ENCODE data around the gene LPO. TPM values are rescaled to one million over a fixed set of nuclear protein-coding genes. Genes with fewer than 3 reads are reported as not detected.

Gene LPO
- not detected for total RNA-seq
- long read RNA-seq = 0 reads

- no peak for DNase-seq (ENCODE audit: missing footprints)
- intact Hi-C loops (cut with DNase I) = no loop called here
- ATAC-seq = no peak
Observed at GRCh38 chr17:58238147-58238634, at the start of gene LPO. LPO (plus strand) TSS chr17:58238584; CDS start chr17:58242980, 4,396 bp downstream.

GRCh38 chr17:58189436-58190146, 48.8 kb upstream of the LPO start:
- DNase-seq (ENCODE audit: missing footprints) (no peak), ATAC-seq (peak; percentile 58)
- intact Hi-C loops (cut with DNase I) = no loop called here

- DNase-seq (ENCODE audit: missing footprints) (no peak), ATAC-seq (no peak)
- intact Hi-C loops (cut with DNase I) = no loop called here
Observed at GRCh38 chr17:58191241-58191896, 47.0 kb upstream of the LPO start.

GRCh38 chr17:58192612-58193011, 45.8 kb upstream of the LPO start, which contains the start of gene EPX:
EPX (plus strand) TSS chr17:58192726; CDS start chr17:58192847, 121 bp downstream.
- intact Hi-C loops (cut with DNase I) = no loop called here
- no peak for DNase-seq (ENCODE audit: missing footprints)
- no peak for ATAC-seq

- intact Hi-C loops (cut with DNase I) = no loop called here
- no peak for ATAC-seq
Observed at GRCh38 chr17:58193641-58194255, 44.6 kb upstream of the LPO start.

GRCh38 chr17:58195518-58196123, 42.8 kb upstream of the LPO start:
- ATAC-seq = no peak
- intact Hi-C loops (cut with DNase I) = no loop called here
- DNase-seq (ENCODE audit: missing footprints) = no peak

More at GRCh38 chr17:58193641-58194255, 44.6 kb upstream of the LPO start:
- DNase-seq (ENCODE audit: missing footprints) = no peak

- DNase-seq (ENCODE audit: missing footprints) = no peak
- intact Hi-C loops (cut with DNase I) = no loop called here
- ATAC-seq = no peak
Observed at GRCh38 chr17:58196610-58197009, 41.8 kb upstream of the LPO start.

GRCh38 chr17:58200024-58200633, 38.3 kb upstream of the LPO start:
- DNase-seq (ENCODE audit: missing footprints) = no peak
- intact Hi-C loops (cut with DNase I) = no loop called here
- ATAC-seq = no peak

GRCh38 chr17:58202859-58203258, 35.5 kb upstream of the LPO start:
- no peak for ATAC-seq
- no peak for DNase-seq (ENCODE audit: missing footprints)
- intact Hi-C loops (cut with DNase I) = no loop called here

GRCh38 chr17:58204796-58205195, 33.6 kb upstream of the LPO start:
- intact Hi-C loops (cut with DNase I) = no loop called here
- DNase-seq (ENCODE audit: missing footprints) (no peak), ATAC-seq (no peak)

- intact Hi-C loops (cut with DNase I) = no loop called here
- DNase-seq (ENCODE audit: missing footprints) (no peak), ATAC-seq (no peak)
Observed at GRCh38 chr17:58205936-58206335, 32.4 kb upstream of the LPO start.

GRCh38 chr17:58207451-58207850, 30.9 kb upstream of the LPO start:
- no peak for ATAC-seq
- DNase-seq (ENCODE audit: missing footprints) = no peak
- intact Hi-C loops (cut with DNase I) = no loop called here

- DNase-seq (ENCODE audit: missing footprints) = no peak
- intact Hi-C loops (cut with DNase I) = no loop called here
- no peak for ATAC-seq
Observed at GRCh38 chr17:58208344-58208743, 30.0 kb upstream of the LPO start.

GRCh38 chr17:58210922-58211321, 27.5 kb upstream of the LPO start:
- intact Hi-C loops (cut with DNase I) = no loop called here
- ATAC-seq (no peak), DNase-seq (ENCODE audit: missing footprints) (no peak)

GRCh38 chr17:58215685-58216084, 22.7 kb upstream of the LPO start:
- intact Hi-C loops (cut with DNase I) = no loop called here

GRCh38 chr17:58217766-58218165, 20.6 kb upstream of the LPO start:
- intact Hi-C loops (cut with DNase I) = no loop called here
- ATAC-seq (no peak), DNase-seq (ENCODE audit: missing footprints) (no peak)

More at GRCh38 chr17:58215685-58216084, 22.7 kb upstream of the LPO start:
- ATAC-seq (no peak), DNase-seq (ENCODE audit: missing footprints) (no peak)

GRCh38 chr17:58219007-58219788, 19.2 kb upstream of the LPO start, which contains the start of gene MKS1:
MKS1 (minus strand) TSS chr17:58219255; CDS start chr17:58219230, 25 bp downstream.
- peak; percentile 99 for ATAC-seq
- DNase-seq (ENCODE audit: missing footprints) = peak; percentile 97
- intact Hi-C loops (cut with DNase I) = no loop called here

GRCh38 chr17:58219789-58220183, 18.6 kb upstream of the LPO start:
- intact Hi-C loops (cut with DNase I) = no loop called here
- no peak for DNase-seq (ENCODE audit: missing footprints)
- ATAC-seq = no peak
